GM21515 (cell line): Measurements from ENCODE around the gene ROBO1.

Experiments
- ATAC-seq: cut with Tn5 transposase; IDR thresholded peaks from one replicate; pipeline ENCODE4 v1.9.1; 2021; ENCODE audit not compliant: unreplicated experiment

Gene ROBO1

DNA sequence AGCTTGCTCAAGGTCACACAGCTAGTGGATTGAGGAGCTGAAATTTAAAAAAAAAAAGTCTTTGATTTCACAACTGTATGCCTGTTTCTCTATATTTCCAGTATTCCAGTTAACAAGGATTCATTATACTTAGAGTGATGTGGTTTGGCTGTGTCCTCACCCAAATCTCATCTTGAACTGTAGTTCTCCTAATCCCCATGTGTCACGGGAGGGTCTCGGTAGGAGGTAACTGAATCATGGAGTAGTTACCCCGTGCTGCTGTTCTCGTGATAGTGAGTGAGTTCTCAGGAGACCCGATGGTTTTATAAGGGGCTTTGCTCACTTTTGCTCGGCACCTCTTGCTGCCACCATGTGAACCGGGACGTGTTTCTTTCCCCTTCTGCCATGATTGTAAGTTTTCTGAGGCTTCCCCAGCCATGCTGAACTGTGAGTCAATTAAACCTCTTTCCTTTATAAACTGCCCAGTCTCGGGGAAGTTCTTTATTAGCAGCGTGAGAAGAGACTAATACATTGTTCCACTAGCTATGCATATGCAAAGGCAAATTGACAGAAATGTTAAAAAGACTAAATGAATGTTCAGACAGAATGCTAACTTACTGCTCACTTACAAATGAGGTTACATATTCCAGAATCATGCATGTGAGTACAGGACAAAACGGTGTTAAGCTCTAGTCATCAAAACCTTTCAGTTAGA, 1101.9 kb downstream of the ROBO1 start:
- ATAC-seq: no peak

- no peak for ATAC-seq
Observed at GRCh38 chr3:78665101-78665500, 1102.7 kb downstream of the ROBO1 start.

DNA sequence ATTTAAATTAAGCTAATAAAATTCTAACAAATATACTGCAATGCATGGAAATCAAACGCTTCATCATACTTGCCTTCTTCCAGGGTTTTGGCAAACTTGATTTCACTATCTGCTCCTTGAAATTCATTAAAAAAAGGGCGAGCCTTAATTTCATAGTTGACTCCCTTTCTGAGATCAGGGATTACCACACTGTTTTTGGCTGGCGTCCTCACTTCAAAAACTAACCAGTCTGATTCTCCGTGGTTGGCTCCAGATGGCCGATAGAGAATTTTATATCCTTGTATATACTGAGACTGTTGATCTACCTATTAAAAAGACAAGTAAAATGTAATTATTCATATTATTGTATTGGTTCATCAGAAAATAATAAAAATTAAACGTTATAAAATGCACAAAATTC, 1106.8 kb downstream of the ROBO1 start:
- no peak for ATAC-seq

- ATAC-seq: no peak
Observed at GRCh38 chr3:78659386-78659987, 1108.3 kb downstream of the ROBO1 start.

DNA sequence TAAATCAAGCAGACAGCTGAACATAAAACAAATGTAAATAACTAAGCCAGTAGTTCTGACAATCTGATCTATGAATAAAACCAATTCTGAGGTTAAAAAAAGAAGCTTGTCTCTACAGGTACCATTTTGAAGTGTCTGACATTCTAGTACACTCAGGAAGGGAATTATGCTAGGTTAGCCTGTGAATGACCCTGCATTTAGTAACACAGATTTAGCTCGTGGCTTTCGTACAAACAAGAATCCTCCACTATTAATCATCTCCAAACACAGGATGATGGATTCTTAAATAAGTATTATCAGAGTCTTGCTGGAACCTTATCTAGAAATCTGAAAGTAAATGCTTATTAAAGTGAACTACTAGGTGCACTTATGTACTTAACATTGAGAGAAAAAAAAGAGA, 1120.1 kb downstream of the ROBO1 start:
- no peak for ATAC-seq

GRCh38 chr3:78645628-78646310, 1122.0 kb downstream of the ROBO1 start:
- ATAC-seq: peak; percentile 88

DNA sequence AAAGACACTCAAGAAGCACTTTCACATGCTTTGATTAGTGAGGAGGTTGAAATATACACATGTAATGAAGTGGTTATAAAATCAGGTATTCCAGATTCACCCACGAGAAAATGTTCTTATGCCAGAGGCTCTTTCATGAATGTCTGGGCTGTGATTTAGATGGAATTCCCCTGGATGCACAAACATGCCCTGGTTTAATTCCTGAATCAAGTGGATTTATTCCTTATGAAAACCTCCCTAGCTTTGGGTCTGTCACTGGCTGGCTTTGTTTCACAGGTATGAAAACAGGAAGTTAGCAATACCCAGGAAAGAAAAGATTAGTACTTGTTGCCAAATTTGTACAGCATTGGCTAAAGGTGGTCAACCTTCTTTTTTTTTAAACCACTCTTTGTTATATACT, 1123.0 kb downstream of the ROBO1 start:
- ATAC-seq: no peak

- no peak for ATAC-seq
Observed at GRCh38 chr3:78642226-78643035, 1125.4 kb downstream of the ROBO1 start.

DNA sequence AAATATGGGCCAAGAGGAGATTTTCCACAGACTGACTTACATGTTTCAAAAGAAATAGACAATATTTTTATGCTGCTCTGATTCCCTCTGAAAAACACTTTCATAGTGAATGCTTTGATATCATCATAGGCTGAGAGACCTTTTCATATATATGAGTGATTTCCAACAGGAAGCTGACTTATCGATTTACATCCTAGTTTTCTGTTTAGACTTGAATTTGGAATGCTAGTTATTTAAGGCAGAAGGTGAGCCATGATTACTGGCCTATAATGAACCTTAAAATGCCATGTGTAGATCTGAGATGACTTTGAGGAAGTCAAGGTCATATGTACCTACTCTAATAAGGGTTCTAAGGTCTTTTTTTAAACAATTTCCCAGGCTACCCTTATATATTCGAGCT, 1126.1 kb downstream of the ROBO1 start:
- ATAC-seq: no peak

- no peak for ATAC-seq
Observed at GRCh38 chr3:78634316-78634715, 1133.5 kb downstream of the ROBO1 start.

DNA sequence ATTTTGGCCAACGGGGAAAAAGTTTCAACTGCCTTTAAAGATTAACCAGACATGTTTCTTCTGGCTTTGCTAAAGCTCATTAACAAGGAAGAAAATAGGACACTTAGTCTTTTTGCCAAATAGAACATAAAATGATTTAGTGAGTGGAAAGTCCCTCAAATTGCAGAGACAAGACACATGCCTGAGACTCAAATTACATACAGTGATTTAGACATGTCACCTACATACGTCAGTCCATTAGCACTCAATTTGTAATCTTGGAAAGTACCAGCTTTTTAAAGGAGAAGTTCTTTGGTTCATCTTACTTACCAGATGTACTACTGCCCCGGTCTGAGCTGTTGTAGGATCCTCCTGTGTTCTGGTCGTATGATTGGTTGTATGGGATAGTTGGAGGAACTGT, 1134.2 kb downstream of the ROBO1 start:
- ATAC-seq: no peak

GRCh38 chr3:78632925-78633553, 1134.8 kb downstream of the ROBO1 start:
- ATAC-seq: no peak

DNA sequence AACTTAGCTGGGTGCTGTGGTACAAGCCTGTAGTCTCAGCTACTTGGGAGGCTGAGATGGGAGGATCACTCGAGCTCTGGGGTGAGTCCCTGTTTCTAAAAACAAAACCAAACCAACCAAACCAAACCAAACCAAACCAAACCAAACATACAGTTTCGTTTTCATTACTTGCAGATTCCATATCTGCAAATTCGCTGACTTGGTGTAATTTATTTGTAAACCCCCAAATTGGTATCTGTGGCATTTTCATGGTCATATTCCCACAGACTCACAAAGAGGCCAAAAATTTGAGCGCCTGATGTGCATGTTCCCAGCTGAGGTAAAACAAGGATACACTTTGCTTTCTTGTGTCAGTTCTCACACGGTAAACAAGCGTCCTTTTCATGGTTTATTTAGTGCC, 1138.3 kb downstream of the ROBO1 start:
- ATAC-seq: no peak

DNA sequence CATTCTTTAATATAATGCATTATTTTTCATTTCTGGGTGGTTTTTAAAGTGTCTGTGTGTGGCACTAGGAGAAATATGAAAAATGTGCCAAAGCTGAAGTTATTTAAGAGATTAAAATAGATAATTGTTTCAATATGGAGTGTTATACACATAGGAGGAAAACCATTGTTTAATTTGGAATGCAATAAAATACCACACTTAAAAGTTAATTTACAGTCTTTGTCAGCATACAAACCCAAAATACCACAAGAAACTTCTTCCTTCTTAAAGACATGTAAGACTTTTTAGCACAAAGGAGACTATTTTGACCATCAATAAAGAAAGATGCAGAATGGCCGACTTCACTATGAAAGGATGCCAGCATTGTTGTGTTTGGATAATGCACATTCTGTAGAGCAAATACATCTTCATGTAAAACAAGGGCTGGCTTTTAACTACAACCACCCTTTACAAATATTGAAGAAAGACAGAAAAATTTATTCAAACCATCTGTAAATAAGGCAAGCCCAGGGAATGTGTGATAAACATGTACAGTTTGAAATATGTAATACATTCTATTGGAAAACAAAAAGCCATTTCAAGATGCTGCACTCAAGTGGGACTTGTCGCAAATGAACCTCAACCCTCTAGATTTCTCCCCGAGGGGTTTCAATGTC, 1146.6 kb downstream of the ROBO1 start:
- no peak for ATAC-seq

GRCh38 chr3:78614486-78614885, 1153.3 kb downstream of the ROBO1 start:
- no peak for ATAC-seq

GRCh38 chr3:78613421-78613879, 1154.3 kb downstream of the ROBO1 start:
- no peak for ATAC-seq

DNA sequence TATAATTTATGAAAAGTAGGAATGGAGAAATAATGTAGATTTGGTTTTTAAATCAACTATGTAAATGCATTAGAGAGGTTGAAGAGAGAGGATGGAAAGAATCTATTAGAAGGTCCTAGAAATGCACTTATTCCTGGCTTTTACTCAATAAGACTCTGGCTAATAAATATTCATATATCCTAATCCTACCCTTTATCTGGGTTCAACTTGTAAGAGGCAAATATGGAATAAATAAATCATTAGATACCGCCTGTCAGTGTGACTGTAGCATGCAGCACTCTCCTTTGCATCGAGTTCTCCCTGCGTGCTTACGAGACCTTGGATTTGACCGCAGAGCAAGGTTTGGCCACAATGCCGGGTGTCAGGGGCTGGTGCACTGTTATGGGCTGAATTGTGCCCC, 1156.5 kb downstream of the ROBO1 start:
- ATAC-seq: no peak

GRCh38 chr3:78610462-78611125, 1157.2 kb downstream of the ROBO1 start:
- ATAC-seq: no peak

GRCh38 chr3:78606756-78607155, 1161.0 kb downstream of the ROBO1 start:
- ATAC-seq: no peak

DNA sequence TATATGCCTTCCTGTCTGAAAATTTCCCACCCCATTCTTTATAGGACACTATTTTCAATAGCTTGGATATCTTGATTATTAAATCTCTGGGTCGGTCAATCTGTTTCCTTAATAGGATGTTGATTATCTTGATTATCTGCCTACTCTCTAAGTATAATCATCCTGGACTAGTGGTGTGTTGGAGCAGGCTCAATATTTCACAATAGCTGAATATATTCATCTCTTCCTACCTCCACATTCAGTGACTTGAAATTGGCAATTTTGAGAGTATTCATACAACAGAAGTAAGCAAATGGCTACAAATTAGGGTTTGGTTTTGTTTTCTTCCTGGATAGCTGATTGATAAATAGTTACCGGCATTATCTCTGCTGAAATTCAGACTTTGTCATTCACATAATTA, 1162.6 kb downstream of the ROBO1 start:
- ATAC-seq: no peak
